WTC11 (cell line): Measurements from ENCODE around the gene UQCRC2. TPM values are rescaled to one million over a fixed set of nuclear protein-coding genes. Genes with fewer than 3 reads are reported as not detected.

ENCODE experiments used
- ATAC-seq: fragments of 200-7000 bp; cut with Tn5 transposase; 2 replicates; pipeline ENCODE4 v1.10.0; 2021; ENCODE audit warnings: mild to moderate bottlenecking, moderate library complexity
- CTCF ChIA-PET: fragments of 300-600 bp; sonication (Branson Sonifier 250); formaldehyde crosslinking; loops from one replicate; lab custom pipeline; 2021; ENCODE audit warnings: antibody characterized with exemption; lab: Charles Lee
- POLR2A ChIA-PET: fragments of 350-600 bp; sonication (Branson Sonifier 250); formaldehyde crosslinking; loops from one replicate; lab custom pipeline; 2021; ENCODE audit warnings: antibody characterized with exemption; lab: Charles Lee
- DNase-seq: peaks from one replicate; pipeline ENCODE4 v3.0.0; 2021; ENCODE audit warnings: low spot score
- H3K27ac Mint-ChIP-seq: 2 replicates; pipeline ENCODE4 v1.8.0; 2021; ENCODE audit warnings: mixed read lengths
- H3K27me3 Mint-ChIP-seq: 2 replicates; pipeline ENCODE4 v1.8.0; 2021; ENCODE audit warnings: low read depth, mild to moderate bottlenecking, moderate library complexity, mixed read lengths
- H3K36me3 Mint-ChIP-seq: 2 replicates; pipeline ENCODE4 v1.8.0; 2021; ENCODE audit warnings: mixed read lengths
- H3K4me1 Mint-ChIP-seq: 2 replicates; pipeline ENCODE4 v1.8.0; 2022; ENCODE audit warnings: mixed read lengths
- H3K4me3 Mint-ChIP-seq: 2 replicates; pipeline ENCODE4 v1.8.0; 2021; ENCODE audit warnings: mild to moderate bottlenecking, moderate library complexity, mixed read lengths
- H3K9me3 Mint-ChIP-seq: 2 replicates; pipeline ENCODE4 v1.8.0; 2021; ENCODE audit warnings: mixed read lengths
- ESRRA ChIP-seq: sonication (generic); formaldehyde crosslinking; IDR thresholded peaks from 2 replicates; pipeline ENCODE4 v1.8.1; 2022; ENCODE audit warnings: mild to moderate bottlenecking, missing genetic modification reagents, borderline replicate concordance
- JUN ChIP-seq: sonication (generic); formaldehyde crosslinking; IDR thresholded peaks from 2 replicates; pipeline ENCODE4 v1.8.0; 2023; ENCODE audit warnings: mild to moderate bottlenecking, missing genetic modification reagents
- NR2C2 ChIP-seq: sonication (generic); formaldehyde crosslinking; IDR thresholded peaks from 2 replicates; pipeline ENCODE4 v1.8.0; 2022; ENCODE audit warnings: mild to moderate bottlenecking, missing genetic modification reagents
- OVOL2 ChIP-seq: fragments of 250-450 bp; sonication (Bioruptor Pico); IDR thresholded peaks from 2 replicates; pipeline ENCODE4 v1.9.0; 2021; ENCODE audit warnings: mild to moderate bottlenecking, borderline replicate concordance
- RELA ChIP-seq: sonication (generic); formaldehyde crosslinking; IDR thresholded peaks from 2 replicates; pipeline ENCODE4 v1.8.1; 2022; ENCODE audit warnings: missing genetic modification reagents, mild to moderate bottlenecking, borderline replicate concordance
- SP1 ChIP-seq: sonication (generic); formaldehyde crosslinking; conservative IDR thresholded peaks from 2 replicates; pipeline ENCODE4 v1.8.1; 2022; ENCODE audit warnings: missing genetic modification reagents
- TP53 ChIP-seq: sonication (generic); formaldehyde crosslinking; IDR thresholded peaks from 2 replicates; pipeline ENCODE4 v1.8.1; 2023; ENCODE audit warnings: mild to moderate bottlenecking, missing genetic modification reagents
- ZBTB21 ChIP-seq: sonication (generic); formaldehyde crosslinking; IDR thresholded peaks from 2 replicates; pipeline ENCODE4 v1.8.1; 2023; ENCODE audit warnings: mild to moderate bottlenecking, missing genetic modification reagents, borderline replicate concordance
- ZNF138 ChIP-seq: sonication (generic); formaldehyde crosslinking; conservative IDR thresholded peaks from 2 replicates; pipeline ENCODE4 v1.8.1; 2022; ENCODE audit warnings: mild to moderate bottlenecking, moderate library complexity, missing genetic modification reagents
- ZNF219 ChIP-seq: sonication (generic); formaldehyde crosslinking; IDR thresholded peaks from 2 replicates; pipeline ENCODE4 v1.8.0; 2023; ENCODE audit warnings: missing genetic modification reagents, mild to moderate bottlenecking, borderline replicate concordance
- total RNA-seq: library from RNA; stranded (reverse); gene quantifications from 3 replicates; pipeline ENCODE4 v1.2.3, GENCODE V29; 2021
- TF ChIP-seq, protein P1 (sequence below): fragments of 250-450 bp; sonication (Bioruptor Pico); IDR thresholded peaks from 2 replicates; pipeline ENCODE4 v1.8.0; 2021; ENCODE audit warnings: mild to moderate bottlenecking
- TF ChIP-seq, protein P2 (sequence below): sonication (generic); formaldehyde crosslinking; IDR thresholded peaks from 2 replicates; pipeline ENCODE4 v1.8.1; 2023; ENCODE audit warnings: mild to moderate bottlenecking, moderate library complexity, missing genetic modification reagents
- TF ChIP-seq, protein P3 (sequence below): sonication (generic); formaldehyde crosslinking; IDR thresholded peaks from 2 replicates; pipeline ENCODE4 v1.8.0; 2022; ENCODE audit warnings: mild to moderate bottlenecking, missing genetic modification reagents
- TF ChIP-seq, protein P4 (sequence below): sonication (generic); formaldehyde crosslinking; IDR thresholded peaks from 2 replicates; pipeline ENCODE4 v1.8.0; 2022; ENCODE audit warnings: missing genetic modification reagents

UQCRC2 gene
- total RNA-seq, 1 experiment from 2014 or later: 197 TPM

DNA sequence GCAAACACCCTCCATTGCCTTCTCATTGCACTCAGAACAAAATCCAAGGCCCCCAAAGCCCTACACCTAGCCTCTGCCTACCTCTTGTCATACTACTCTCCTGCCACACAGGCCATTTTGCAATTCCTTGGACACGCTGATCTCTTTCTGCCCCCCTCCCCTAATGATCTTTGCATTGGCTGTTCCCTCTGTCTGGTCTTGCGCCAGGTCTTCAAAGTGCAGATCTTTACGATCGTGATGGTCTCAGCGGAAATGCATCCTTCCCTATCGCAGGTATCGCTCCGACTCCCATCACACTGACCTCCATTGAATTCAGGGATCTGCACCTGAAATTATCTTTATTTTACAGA is 54.0 kb downstream of the UQCRC2 start (continued):
- TF ChIP-seq, protein P1, sequence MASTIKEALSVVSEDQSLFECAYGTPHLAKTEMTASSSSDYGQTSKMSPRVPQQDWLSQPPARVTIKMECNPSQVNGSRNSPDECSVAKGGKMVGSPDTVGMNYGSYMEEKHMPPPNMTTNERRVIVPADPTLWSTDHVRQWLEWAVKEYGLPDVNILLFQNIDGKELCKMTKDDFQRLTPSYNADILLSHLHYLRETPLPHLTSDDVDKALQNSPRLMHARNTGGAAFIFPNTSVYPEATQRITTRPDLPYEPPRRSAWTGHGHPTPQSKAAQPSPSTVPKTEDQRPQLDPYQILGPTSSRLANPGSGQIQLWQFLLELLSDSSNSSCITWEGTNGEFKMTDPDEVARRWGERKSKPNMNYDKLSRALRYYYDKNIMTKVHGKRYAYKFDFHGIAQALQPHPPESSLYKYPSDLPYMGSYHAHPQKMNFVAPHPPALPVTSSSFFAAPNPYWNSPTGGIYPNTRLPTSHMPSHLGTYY: no peak
- TF ChIP-seq RELA (CRISPR knock-in tag): no peak
- TF ChIP-seq ZBTB21 (CRISPR knock-in tag): no peak

DNA sequence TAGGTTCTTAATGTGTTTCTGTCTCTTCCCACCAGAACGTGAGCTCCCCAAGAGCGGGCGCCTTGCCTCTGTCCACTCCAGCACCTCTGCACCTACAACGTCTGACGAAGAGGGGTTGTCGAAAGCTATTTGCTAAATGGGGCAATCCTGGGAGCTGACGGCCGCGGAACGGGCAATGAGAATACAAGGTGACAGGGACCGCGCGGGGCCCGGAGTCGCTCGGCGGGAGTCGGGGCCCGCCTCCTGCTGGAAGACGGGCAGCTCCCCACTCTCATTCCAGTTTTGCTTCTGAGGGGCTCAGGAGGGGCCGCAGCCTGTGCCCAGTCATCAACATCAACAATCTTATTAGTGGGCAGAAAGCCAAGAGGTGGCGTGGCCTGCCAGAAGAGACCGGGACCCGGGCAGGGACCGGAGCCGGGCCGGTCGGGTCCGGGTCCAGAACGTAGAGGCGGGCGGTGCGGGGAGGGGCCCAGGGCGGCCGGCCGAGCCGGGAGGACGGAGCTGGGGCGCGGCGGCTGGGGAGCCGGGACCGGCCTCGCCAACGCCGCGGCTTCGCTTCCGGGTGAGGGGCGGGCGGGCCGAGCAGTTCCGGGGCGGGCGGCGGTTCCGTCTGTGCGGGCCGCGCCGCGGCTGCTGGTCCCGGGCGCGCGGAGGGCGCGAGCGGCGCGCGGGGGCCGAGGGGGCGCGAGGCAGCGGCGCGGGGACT is 54.5 kb downstream of the UQCRC2 start, which contains the start of gene MOSMO:
Gene MOSMO (plus strand): TSS at position 603 of the 706 bp plus-strand sequence. CDS start 191 bp downstream, outside the sequence.
- ATAC-seq (peak; percentile 82), DNase-seq (peak; percentile 66)
- TF ChIP-seq SP1 (CRISPR knock-in tag): peak; percentile 48; the same call in 1 of the 2 replicates
- TF ChIP-seq OVOL2 (CRISPR knock-in tag): no peak
- peak; percentile 68; the same call in 1 of the 2 replicates for TF ChIP-seq NR2C2
- TF ChIP-seq ZNF219 (CRISPR knock-in tag): no peak
- no peak for TF ChIP-seq TP53 (CRISPR knock-in tag)
- TF ChIP-seq, protein P2, sequence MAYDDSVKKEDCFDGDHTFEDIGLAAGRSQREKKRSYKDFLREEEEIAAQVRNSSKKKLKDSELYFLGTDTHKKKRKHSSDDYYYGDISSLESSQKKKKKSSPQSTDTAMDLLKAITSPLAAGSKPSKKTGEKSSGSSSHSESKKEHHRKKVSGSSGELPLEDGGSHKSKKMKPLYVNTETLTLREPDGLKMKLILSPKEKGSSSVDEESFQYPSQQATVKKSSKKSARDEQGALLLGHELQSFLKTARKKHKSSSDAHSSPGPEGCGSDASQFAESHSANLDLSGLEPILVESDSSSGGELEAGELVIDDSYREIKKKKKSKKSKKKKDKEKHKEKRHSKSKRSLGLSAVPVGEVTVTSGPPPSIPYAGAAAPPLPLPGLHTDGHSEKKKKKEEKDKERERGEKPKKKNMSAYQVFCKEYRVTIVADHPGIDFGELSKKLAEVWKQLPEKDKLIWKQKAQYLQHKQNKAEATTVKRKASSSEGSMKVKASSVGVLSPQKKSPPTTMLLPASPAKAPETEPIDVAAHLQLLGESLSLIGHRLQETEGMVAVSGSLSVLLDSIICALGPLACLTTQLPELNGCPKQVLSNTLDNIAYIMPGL: peak; percentile 6; the same call in 1 of the 2 replicates
- TF ChIP-seq ESRRA (CRISPR knock-in tag): 0 out of 2 replicates have a peak, but pooled peaks have one; percentile 13
- TF ChIP-seq JUN (CRISPR knock-in tag): no peak
- H3K36me3 Mint-ChIP-seq: no peaks in the 10 kb centered on the region
- ChIA-PET CTCF (interaction anchor here (0.6 to 7.5 kb wide), 19 partner anchors 10 to 350 kb away, joined by 3 to 140 read pairs (median 6); partner anchors contain the start of gene VWA3A), POLR2A (interaction anchor here (0.6 to 1.2 kb wide), 3 partner anchors 25 to 181 kb away, joined by 4 to 5 read pairs (median 5); no protein-coding TSS in a partner anchor)
- peaks cover 13% of the 10 kb centered on the region for H3K27me3 Mint-ChIP-seq
- H3K9me3 Mint-ChIP-seq: no peaks in the 10 kb centered on the region
- H3K4me3 Mint-ChIP-seq: peak within 1 kb of the TSS; percentile 90
- H3K27ac Mint-ChIP-seq: peak within 1 kb of the TSS; percentile 21; the same call in 1 of the 2 replicates
- peaks cover 12% of the 10 kb centered on the region for H3K4me1 Mint-ChIP-seq

DNA sequence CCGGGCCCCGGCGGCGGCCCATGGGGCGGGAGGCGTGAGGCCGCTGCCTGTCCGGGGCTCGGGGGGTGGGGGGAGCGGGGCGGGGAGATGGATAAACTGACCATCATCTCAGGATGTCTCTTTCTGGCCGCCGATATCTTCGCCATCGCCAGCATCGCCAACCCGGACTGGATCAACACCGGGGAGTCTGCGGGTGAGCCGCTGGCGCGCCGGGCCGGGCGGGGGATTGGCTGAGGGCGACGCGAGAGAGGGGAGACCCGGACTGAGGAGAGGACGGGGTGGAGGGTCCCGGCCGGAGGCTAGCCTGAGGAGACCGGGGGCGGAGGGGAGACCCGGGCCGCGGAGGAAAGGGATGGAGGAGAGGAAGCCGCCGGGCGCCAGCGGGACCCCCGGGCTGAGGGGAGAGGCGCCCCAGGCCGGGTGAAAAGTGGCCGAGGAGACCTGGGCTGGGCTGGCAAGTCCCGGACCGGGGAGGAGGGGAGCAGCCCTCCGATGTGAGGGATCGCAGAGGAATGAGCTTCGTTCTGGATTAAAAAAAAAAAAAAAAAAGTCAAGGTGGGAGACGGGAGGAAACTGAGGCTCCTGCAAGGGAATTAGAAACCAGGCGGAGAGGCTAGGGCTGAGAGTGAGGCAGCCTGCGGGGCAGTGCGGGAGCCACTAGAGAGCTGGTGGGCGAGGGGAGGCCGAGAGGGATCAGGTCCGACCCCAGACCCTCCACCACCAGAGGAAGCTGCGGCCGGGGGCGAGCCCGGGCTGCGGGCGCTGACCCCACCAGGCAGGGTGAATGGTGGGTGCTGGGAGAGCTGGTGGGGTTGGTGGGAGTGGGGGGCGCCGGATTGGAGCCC is 55.3 kb downstream of the UQCRC2 start:
- H3K27ac Mint-ChIP-seq: no peak overlapping the region
- ChIA-PET CTCF (interaction anchor here (0.6 to 7.5 kb wide), 21 partner anchors 8 to 351 kb away, joined by 3 to 140 read pairs (median 6); partner anchors contain the start of gene VWA3A), POLR2A (interaction anchor here (0.5 to 1.2 kb wide), 5 partner anchors 18 to 180 kb away, joined by 3 to 5 read pairs (median 3); no protein-coding TSS in a partner anchor)
- TF ChIP-seq SP1 (CRISPR knock-in tag) (0 out of 2 replicates have a peak, but pooled peaks have one; percentile 3), ZNF138 (no peak), OVOL2 (CRISPR knock-in tag) (no peak)
- TF ChIP-seq, protein P3, sequence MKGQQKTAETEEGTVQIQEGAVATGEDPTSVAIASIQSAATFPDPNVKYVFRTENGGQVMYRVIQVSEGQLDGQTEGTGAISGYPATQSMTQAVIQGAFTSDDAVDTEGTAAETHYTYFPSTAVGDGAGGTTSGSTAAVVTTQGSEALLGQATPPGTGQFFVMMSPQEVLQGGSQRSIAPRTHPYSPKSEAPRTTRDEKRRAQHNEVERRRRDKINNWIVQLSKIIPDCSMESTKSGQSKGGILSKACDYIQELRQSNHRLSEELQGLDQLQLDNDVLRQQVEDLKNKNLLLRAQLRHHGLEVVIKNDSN (CRISPR knock-in tag): no peak
- TF ChIP-seq, protein P4, sequence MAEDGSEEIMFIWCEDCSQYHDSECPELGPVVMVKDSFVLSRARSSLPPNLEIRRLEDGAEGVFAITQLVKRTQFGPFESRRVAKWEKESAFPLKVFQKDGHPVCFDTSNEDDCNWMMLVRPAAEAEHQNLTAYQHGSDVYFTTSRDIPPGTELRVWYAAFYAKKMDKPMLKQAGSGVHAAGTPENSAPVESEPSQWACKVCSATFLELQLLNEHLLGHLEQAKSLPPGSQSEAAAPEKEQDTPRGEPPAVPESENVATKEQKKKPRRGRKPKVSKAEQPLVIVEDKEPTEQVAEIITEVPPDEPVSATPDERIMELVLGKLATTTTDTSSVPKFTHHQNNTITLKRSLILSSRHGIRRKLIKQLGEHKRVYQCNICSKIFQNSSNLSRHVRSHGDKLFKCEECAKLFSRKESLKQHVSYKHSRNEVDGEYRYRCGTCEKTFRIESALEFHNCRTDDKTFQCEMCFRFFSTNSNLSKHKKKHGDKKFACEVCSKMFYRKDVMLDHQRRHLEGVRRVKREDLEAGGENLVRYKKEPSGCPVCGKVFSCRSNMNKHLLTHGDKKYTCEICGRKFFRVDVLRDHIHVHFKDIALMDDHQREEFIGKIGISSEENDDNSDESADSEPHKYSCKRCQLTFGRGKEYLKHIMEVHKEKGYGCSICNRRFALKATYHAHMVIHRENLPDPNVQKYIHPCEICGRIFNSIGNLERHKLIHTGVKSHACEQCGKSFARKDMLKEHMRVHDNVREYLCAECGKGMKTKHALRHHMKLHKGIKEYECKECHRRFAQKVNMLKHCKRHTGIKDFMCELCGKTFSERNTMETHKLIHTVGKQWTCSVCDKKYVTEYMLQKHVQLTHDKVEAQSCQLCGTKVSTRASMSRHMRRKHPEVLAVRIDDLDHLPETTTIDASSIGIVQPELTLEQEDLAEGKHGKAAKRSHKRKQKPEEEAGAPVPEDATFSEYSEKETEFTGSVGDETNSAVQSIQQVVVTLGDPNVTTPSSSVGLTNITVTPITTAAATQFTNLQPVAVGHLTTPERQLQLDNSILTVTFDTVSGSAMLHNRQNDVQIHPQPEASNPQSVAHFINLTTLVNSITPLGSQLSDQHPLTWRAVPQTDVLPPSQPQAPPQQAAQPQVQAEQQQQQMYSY (CRISPR knock-in tag): peak; percentile 50; the same call in 1 of the 2 replicates
- H3K36me3 Mint-ChIP-seq: no peaks in the 10 kb centered on the region
- peak; percentile 52 for DNase-seq
- peak; percentile 34 for ATAC-seq
- H3K4me3 Mint-ChIP-seq: peak overlapping the region; percentile 90
- no peaks in the 10 kb centered on the region for H3K9me3 Mint-ChIP-seq
- peaks cover 12% of the 10 kb centered on the region for H3K4me1 Mint-ChIP-seq
- H3K27me3 Mint-ChIP-seq: peaks cover 13% of the 10 kb centered on the region
